HG02840 (cell line): ENCODE data around the gene CTBP1.

Experiments used
- ATAC-seq: cut with Tn5 transposase; IDR thresholded peaks from one replicate; pipeline ENCODE4 v1.9.1; 2021; ENCODE audit warnings: mild to moderate bottlenecking, moderate library complexity, moderate number of reproducible peaks; ENCODE audit not compliant: unreplicated experiment, low FRiP score

CTBP1 gene

DNA sequence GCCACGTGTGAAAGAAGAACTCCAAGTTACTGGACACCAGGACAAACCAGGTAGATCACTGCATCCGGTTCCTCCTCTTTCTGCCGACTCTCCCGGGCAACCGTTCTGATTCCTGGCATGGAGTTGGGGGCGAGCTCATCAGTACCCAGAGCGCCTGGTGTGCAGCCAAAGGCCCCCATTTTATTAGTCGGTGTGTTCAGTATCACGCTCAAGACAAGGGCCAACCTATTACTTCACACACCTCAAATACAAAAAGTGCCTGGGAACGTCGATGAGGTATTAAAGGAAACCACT lies 2.8 kb upstream of the CTBP1 start:
- no peak for ATAC-seq

DNA sequence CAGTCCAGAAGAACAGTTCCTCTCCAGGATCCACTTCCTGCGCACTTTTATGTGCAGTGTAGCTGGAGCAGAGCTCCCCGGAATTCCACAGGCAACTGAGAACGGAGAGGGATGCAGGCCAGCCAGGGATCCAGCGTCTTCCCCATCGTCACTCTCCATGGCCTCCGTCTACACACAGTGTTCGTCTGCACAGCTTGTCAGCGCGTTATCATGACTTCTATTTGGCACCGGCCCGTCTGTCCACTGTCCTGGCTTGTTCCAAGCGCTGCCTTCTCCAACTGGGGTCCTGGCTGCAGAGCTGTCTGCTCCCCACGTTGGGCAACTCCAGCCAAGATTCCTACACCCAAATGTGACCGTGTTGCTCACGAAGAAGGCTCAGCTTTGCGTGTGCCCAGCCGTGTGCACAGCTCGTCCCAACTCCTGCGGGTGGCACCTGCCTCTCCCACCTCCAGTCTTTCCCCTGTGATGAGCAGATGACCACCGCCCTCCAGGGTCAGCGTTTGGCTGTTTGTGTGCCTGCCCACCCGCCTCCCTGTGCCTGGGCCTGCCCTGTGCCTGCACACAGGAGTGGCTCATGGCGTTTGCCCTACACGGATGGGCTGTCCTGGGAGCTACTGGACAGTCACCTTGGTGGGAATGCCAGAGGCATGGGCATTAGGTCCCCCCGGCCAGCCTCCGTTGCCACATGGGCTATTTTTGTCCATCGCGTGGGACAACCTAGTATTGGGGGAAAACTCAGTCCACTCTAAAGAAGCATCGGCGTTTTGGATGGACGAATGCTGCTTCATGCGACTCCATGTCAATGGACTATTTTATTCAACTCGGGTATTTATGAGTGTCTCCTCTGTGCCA lies 2.2 kb upstream of the CTBP1 start:
- no peak for ATAC-seq

- no peak for ATAC-seq
Measured at GRCh38 chr4:1250527-1250812, 1.5 kb upstream of the CTBP1 start.

- peak; percentile 2 for ATAC-seq
Measured at GRCh38 chr4:1249731-1250526, 999 bp upstream of the CTBP1 start.

- peak; percentile 52 for ATAC-seq
Measured at GRCh38 chr4:1249148-1249730, 309 bp upstream of the CTBP1 start.

DNA sequence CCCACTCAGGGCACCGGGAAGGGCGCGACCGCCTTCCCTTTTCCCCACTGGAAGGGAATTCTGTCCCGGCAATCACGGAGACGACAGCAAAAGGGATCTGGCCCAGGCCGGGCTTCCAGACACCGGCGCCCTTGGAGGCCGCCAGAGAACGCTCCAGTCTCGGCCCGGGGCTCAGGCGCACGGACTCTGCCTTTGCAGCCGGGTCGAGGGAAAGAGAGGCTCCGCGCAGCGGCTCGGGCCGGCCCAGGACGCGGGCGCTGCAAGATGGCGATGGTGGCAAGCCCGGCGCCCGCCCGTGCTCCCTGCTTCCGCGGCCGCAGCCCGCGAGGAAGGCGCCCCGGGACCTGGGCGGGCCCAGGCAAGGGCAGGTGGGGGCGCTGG lies 1.1 kb downstream of the CTBP1 start:
- ATAC-seq, result peak; percentile 14

DNA sequence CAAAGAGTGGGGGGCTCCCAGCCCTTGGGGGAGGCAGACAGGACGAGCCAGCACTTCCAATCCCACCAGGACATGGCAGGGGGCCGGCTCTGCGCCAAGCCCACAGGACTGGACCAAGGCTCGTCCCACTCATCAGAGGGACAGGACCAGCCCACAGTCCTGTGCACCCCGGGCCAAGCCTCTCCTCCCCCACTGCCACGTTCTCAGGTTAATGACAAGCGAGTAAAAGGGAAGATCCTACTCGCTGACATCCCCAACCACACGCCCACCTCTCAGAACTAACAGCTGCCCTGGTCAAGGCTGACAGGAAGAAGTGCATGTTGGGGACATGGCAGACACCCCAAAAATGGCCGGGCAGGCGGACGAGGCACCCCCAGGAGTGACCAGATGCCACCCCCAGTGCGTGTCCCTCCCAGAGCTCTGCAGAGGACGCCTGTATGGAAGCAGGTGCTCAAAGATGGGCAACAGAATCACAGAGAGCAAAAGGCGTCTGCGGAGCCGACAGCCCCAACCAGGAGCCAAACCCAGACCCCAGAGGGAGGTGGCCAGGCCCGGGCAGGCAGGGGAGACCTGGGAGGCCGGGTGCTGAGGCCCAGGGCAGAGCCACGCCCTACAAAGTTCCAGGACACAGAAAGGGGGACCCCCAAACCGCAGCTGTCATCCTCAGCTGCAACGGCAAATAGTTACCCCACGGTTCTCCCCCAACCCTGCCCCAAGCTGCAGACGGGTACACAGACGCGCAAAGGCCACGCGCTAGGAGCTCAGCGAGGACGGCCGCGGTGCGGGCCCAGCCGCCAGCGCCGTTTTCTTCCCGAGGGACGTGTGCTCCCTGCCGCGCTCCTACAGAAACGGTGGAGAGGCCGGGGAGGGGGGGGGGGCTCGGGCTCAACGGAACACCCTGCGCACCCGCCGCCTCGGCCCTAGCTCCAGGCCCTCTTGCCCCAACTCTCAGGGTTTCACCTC lies 1.7 kb downstream of the CTBP1 start:
- no peak for ATAC-seq

GRCh38 chr4:1246111-1246881 lies 2.6 kb downstream of the CTBP1 start:
- ATAC-seq, result no peak

DNA sequence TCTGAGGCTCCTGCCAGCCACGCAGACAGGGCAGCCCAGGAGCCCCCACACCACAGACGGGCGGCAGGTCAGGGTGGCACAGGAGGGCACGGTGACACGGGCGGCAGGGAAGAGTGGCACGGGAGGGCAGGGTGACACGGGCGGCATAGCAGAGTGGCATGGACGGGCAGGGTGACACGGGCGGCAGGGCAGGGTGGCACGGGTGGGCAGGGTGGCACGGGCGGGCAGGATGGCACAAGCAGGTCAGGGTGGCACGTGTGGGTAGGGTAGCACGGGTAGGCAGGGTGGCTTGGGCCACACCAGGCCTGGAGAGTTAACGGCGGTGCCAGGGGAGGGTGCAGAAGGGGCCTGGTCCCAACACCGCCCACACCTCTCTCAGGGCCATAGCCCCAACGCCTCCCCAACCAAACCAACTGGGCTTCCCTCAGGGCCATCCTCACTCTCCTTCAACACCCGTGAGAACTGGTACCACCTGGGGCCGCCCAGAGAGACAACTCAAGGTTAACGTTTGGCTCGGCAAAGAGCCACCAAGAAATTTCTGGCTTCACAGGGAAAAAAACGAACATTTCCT lies 3.4 kb downstream of the CTBP1 start:
- no peak for ATAC-seq

DNA sequence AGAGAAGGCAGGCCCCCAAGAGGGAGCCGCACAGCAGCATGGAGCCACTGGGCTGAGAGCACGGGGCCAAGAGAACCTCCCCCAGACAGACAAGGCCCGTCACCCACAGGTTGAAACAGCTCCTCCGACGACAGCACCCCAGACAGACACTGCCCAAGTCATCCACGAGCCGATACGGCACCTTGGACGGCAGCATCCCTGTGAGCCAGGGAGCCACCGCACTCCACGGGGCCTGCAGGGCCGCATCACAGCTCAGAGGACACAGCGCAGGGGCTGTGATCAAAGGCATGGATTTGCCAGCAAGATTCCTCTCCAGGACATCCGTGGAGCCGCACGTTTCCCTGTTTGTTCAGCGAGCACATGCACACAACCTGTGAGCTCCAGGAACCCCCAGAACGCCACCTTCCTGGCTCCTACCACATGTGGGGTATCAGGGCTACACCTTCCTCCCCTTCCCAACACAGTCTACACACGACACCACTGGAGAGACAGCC lies 3.9 kb downstream of the CTBP1 start:
- no peak for ATAC-seq

GRCh38 chr4:1244081-1244977 lies 4.6 kb downstream of the CTBP1 start:
- ATAC-seq, result no peak

GRCh38 chr4:1243451-1244080 lies 5.4 kb downstream of the CTBP1 start:
- ATAC-seq, result no peak

GRCh38 chr4:1242506-1243450 lies 6.2 kb downstream of the CTBP1 start:
- no peak for ATAC-seq

DNA sequence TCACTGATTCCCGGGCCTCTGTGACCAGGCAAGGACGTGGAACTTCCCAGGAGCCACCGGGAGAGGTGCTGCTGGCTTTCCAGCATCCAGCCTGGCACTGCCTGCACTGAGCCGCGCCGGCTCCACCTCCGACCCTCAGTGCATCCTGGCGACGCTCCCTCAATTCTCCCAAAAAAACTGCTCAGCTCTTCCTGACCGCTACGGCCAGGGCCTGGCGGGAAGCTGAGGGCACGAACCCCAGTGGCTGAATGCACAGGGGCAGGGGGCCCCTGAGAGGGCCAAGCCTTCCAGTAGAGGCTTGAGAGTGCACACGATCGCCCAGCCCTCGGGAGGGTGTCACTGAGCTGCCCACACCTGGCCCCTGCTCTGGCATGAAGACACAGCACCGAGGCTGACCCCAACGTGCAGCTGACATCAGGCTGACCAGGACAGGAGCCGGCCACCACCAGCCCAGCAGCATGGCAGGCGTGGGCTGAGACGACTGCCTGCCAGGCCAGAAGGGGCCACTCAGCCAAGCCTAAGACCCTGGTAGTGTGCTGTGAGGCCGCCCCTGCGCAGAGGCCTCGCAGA lies 6.9 kb downstream of the CTBP1 start:
- ATAC-seq, result no peak

DNA sequence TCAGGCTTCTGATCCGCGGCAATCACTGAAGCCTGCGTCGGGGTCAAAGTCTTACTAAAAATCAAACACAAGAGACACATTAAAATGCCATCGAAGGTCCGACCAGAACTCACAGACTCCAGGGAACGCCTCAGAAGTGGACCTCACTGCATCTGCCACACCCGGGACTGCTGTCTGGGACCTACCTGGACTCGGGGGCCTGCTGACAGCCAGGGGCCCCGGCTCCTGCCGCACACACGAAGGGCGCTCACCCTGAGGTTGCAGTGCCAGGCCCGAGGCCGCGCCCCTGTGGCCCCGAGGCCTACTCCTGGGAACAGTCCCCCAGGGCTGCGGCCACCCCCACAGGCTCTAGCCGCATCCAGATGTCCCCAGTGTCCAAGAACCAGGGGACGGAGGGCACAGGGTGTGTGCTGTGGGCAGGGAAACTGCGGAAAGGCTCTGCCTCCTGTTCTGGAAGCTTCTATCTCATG lies 7.4 kb downstream of the CTBP1 start:
- ATAC-seq, result no peak

- ATAC-seq, result no peak
Measured at GRCh38 chr4:1240721-1241465, 8.0 kb downstream of the CTBP1 start.
